ENCODE measurements around the gene BHLHA9.

DNA sequence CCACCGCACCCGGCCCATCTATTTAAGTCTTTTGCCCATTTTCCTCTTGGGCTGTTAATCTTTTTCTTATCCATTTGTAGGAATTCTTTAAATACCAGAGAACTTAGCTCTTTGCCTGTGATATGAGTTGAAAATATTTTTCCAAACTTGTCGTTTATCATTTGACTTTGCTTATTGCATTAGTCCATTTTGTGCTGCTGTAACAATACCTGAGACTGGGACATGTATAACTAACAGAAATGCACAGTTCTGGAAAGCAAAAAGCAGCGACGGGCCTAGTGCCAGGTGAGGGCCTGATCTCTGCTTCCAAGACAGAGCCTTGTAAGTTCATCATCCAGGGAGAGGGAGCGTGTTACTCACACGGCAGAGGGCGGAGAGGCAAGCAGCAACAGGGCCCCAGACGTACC lies 25.6 kb upstream of the BHLHA9 start:
- TF ChIP-seq BHLHE40 (IDR thresholded peaks at IDR 0.05; ENCODE audit: borderline replicate concordance): no peak
- no peak for TF ChIP-seq TARDBP (IDR thresholded peaks at IDR 0.05)
- no peak for TF ChIP-seq FOXM1 (IDR thresholded peaks at IDR 0.05; ENCODE audit: borderline replicate concordance)
- no peak for TF ChIP-seq NFRKB (IDR thresholded peaks at IDR 0.05)
- TF ChIP-seq SP1 (IDR thresholded peaks at IDR 0.05): no peak
- no peak for TF ChIP-seq LEF1 (IDR thresholded peaks at IDR 0.05; ENCODE audit: borderline replicate concordance)
- no peak for TF ChIP-seq FOXA1 (IDR thresholded peaks at IDR 0.05)
- no peak for TF ChIP-seq ELF4 (IDR thresholded peaks at IDR 0.05)
- no peak for TF ChIP-seq SUZ12 (IDR thresholded peaks at IDR 0.05)
- no peak for TF ChIP-seq CTBP1 (IDR thresholded peaks at IDR 0.05; ENCODE audit: borderline replicate concordance)
- TF ChIP-seq FOXK2 (IDR thresholded peaks at IDR 0.05): no peak
- TF ChIP-seq PKNOX1 (IDR thresholded peaks at IDR 0.05): no peak
- TF ChIP-seq L3MBTL2 (conservative IDR thresholded peaks at IDR 0.05): no peak
- TF ChIP-seq HDGF (IDR thresholded peaks at IDR 0.05; ENCODE audit: borderline replicate concordance): no peak
